Endothelial cell of umbilical vein (primary cell): ENCODE measurements around the gene SPDEF. TPM values are rescaled to one million over a fixed set of nuclear protein-coding genes. Genes with fewer than 3 reads are reported as not detected.

Experiments used
- BruUV-seq: library from RNA; stranded (reverse); fragments of 400-500 nt; replicated peaks from 2 replicates; lab custom pipeline; 2021; lab: Mats Ljungman, UMichigan
- CTCF ChIA-PET: fragments of 300-600, 350-600 bp; sonication (Branson Sonifier 250); formaldehyde crosslinking; loops from one replicate; lab custom pipeline; 2021; ENCODE audit warnings: antibody characterized with exemption, inconsistent platforms; lab: Charles Lee
- POLR2A ChIA-PET: fragments of 300-600, 350-600 bp; sonication (Branson Sonifier 250); formaldehyde crosslinking; loops from one replicate; lab custom pipeline; 2021; ENCODE audit warnings: antibody characterized with exemption, inconsistent platforms; lab: Charles Lee
- DNase-seq: peaks from one replicate; pipeline ENCODE4 v3.0.0-alpha.2; 2011; ENCODE audit warnings: low read depth, low spot score
- FAIRE-seq: peaks from 2 replicates; lab custom pipeline; 2011; peaks lifted over from hg19 to GRCh38; lab: Jason Lieb, UNC
- H2AFZ ChIP-seq: 2 replicates; pipeline ENCODE4 v1.6.0; 2012; ENCODE audit warnings: low read depth, low read length, control low read depth, inconsistent platforms
- H3K27ac ChIP-seq: 2 replicates; pipeline ENCODE4 v1.5.1; 2011; ENCODE audit warnings: low read depth, mild to moderate bottlenecking, control low read depth, low read length, moderate library complexity; ENCODE audit not compliant: insufficient read depth
- H3K27me3 ChIP-seq, 2 experiments: 2 replicates each; pipeline versions ENCODE4 v1.6.0 to v1.6.1; 2011; ENCODE audit warnings: low read length in 2 of 2, mixed read lengths in 1 of 2; ENCODE audit not compliant: control insufficient read depth in 2 of 2, insufficient read depth in 2 of 2
- H3K36me3 ChIP-seq, 2 experiments: 2 replicates in 1 of 2; 3 replicates in 1 of 2; pipeline ENCODE4 v1.5.1; 2011; ENCODE audit warnings: low read length in 2 of 2, mild to moderate bottlenecking in 1 of 2, moderate library complexity in 1 of 2; ENCODE audit not compliant: control insufficient read depth in 2 of 2, insufficient read depth in 2 of 2; ENCODE audit errors: extremely low read depth in 1 of 2
- H3K4me1 ChIP-seq: 3 replicates; pipeline ENCODE4 v1.5.1; 2011; ENCODE audit warnings: mild to moderate bottlenecking, low read length; ENCODE audit not compliant: control insufficient read depth, insufficient read depth; ENCODE audit errors: extremely low read depth
- H3K4me2 ChIP-seq: 2 replicates; pipeline ENCODE4 v1.6.1; 2011; ENCODE audit warnings: low read length, control low read depth, mixed read lengths; ENCODE audit not compliant: insufficient read depth
- H3K4me3 ChIP-seq, 3 experiments: fragments of 200-600 bp in 1 of 3; sonication (generic), shearing (Covaris generic) in 1 of 3; replicated peaks in 1 of 3; 2 replicates each; pipeline ENCODE4 v1.5.1; 2011 to 2016; ENCODE audit warnings: control low read depth in 3 of 3, low read length in 3 of 3, mild to moderate bottlenecking in 2 of 3, inconsistent platforms in 1 of 3, low read depth in 1 of 3, moderate library complexity in 1 of 3; ENCODE audit not compliant: insufficient read depth in 1 of 3
- H3K79me2 ChIP-seq: 2 replicates; pipeline ENCODE4 v1.6.0; 2012; ENCODE audit warnings: low read length, inconsistent platforms; ENCODE audit not compliant: control insufficient read depth, insufficient read depth
- H3K9ac ChIP-seq: replicated peaks from 2 replicates; pipeline ENCODE3; 2011; ENCODE audit warnings: low read length, control low read depth; ENCODE audit not compliant: insufficient read depth; ENCODE audit errors: extremely low read depth
- H3K9me1 ChIP-seq: replicated peaks from 3 replicates; pipeline ENCODE4 v1.6.0; 2011; ENCODE audit warnings: mild to moderate bottlenecking, low read length; ENCODE audit not compliant: control insufficient read depth, insufficient read depth; ENCODE audit errors: extremely low read depth
- H3K9me3 ChIP-seq: replicated peaks from 2 replicates; pipeline ENCODE4 v1.5.1; 2012; ENCODE audit warnings: low read length, inconsistent platforms; ENCODE audit not compliant: control insufficient read depth, insufficient read depth
- H4K20me1 ChIP-seq: replicated peaks from 2 replicates; pipeline ENCODE3; 2011; ENCODE audit warnings: mild to moderate bottlenecking, low read length; ENCODE audit not compliant: control insufficient read depth, insufficient read depth; ENCODE audit errors: extremely low read depth
- EZH2 ChIP-seq: IDR thresholded peaks from 2 replicates; pipeline ENCODE4 v1.6.1; 2012; ENCODE audit warnings: borderline replicate concordance, low read depth, mild to moderate bottlenecking, moderate library complexity, low read length, inconsistent platforms; ENCODE audit not compliant: severe bottlenecking
- FOS ChIP-seq: IDR thresholded peaks from 2 replicates; pipeline ENCODE4 v1.6.1; 2011; ENCODE audit warnings: mild to moderate bottlenecking, low read length, moderate library complexity, borderline replicate concordance; ENCODE audit not compliant: insufficient read depth
- GATA2 ChIP-seq: IDR thresholded peaks from 2 replicates; pipeline ENCODE4 v1.7.0; 2011; ENCODE audit warnings: low read depth, mild to moderate bottlenecking, moderate library complexity, mixed read lengths, low read length; ENCODE audit not compliant: insufficient read length, insufficient read depth
- JUN ChIP-seq: IDR thresholded peaks from 2 replicates; pipeline ENCODE4 v1.6.1; 2011; ENCODE audit warnings: borderline replicate concordance, low read depth; ENCODE audit not compliant: insufficient read length, insufficient read depth
- MYC ChIP-seq: IDR thresholded peaks from one replicate; pipeline ENCODE4 v1.6.1; 2011; ENCODE audit warnings: mild to moderate bottlenecking, low read depth, low read length
- POLR2A ChIP-seq: IDR thresholded peaks from 2 replicates; pipeline ENCODE4 v1.6.1; 2012; ENCODE audit warnings: low read depth, mild to moderate bottlenecking, control low read depth, low read length
- POLR2AphosphoS5 ChIP-seq: IDR thresholded peaks from 2 replicates; pipeline ENCODE4 v1.6.1; 2012; ENCODE audit warnings: low read depth, mild to moderate bottlenecking, control low read depth, low read length, moderate library complexity; ENCODE audit not compliant: insufficient read depth
- dilution Hi-C: fragments of 300-500 bp; cut with MboI; formaldehyde crosslinking; loops from one replicate; pipeline ENCODE4 v1.15.0; 2019; ENCODE audit warnings: low sequenced_read_pairs; ENCODE audit not compliant: extremely low pct_ligation_motif_present
- intact Hi-C: fragments of 100-400 bp; cut with micrococcal nuclease; formaldehyde crosslinking; loops from one replicate; pipeline ENCODE4 v1.10.0; 2022
- polyA plus RNA-seq, 4 experiments: library from polyadenylated mRNA; depleted of rRNA in 3 of 4; stranded (reverse) in 3 of 4; unstranded in 1 of 4; fragments of >200 nt; gene quantifications; 2 replicates each; pipeline versions ENCODE4 v1.2.1 to v1.2.3, GENCODE V29; 2011 to 2012; ENCODE audit warnings: missing spikeins in 1 of 4
- total RNA-seq: library from RNA; stranded (reverse); gene quantifications from 2 replicates; pipeline ENCODE4 v1.2.3, GENCODE V29; 2021
- TF ChIP-seq, protein P1 (sequence below): IDR thresholded peaks from 2 replicates; pipeline ENCODE4 v1.6.1; 2011; ENCODE audit not compliant: insufficient read depth, insufficient read length
- TF ChIP-seq, protein P2 (sequence below), 2 donors: IDR thresholded peaks; 1 replicate in 1 of 2; 2 replicates in 1 of 2; pipeline ENCODE4 v1.5.1; 2011; ENCODE audit warnings: low read length in 2 of 2, mild to moderate bottlenecking in 2 of 2, moderate library complexity in 2 of 2, control low read depth in 1 of 2, inconsistent platforms in 1 of 2, low read depth in 1 of 2; ENCODE audit not compliant: insufficient read depth in 1 of 2; ENCODE audit errors: extremely low read depth in 1 of 2

SPDEF gene
- total and polyA plus RNA-seq, 2 donors (not counting 3 experiments of a cell fraction or from before 2014, with no cell fraction given) = not detected

DNA sequence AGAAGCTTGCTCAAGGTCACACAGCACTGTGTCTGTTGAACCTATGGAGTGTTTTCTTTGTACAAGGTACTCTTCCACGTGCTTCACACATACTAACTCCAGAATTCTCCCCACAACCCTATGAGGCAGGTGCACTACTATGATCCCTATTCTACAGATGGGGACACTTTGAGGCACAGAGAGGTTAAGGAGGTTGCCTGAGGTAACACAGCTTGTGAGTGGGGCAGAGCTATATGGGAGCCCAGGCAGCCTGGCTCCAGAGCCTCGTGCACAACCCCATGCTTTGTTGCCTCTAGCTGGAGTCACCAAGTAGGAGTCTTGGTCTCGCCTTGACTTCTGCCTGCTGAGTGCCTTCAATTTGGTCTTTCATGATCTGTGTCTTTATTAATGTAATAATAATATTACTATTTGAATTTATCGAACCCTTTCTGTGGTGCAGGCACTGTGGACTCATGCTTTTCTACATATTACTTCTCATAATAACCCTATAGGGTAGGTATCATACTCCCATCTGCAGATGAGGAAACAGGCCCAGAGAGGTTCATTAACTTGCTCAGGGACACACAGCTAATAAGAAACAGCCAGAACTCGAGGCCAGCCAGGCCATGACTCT is 13.3 kb upstream of the SPDEF start:
- H4K20me1 ChIP-seq = no peaks in the 10 kb centered on the region
- intact Hi-C loops = no loop called here
- dilution Hi-C loops = no loop called here
- no TSS peak for BruUV-seq
- FAIRE-seq = no peak
- DNase-seq = no peak
- H3K9me3 ChIP-seq = no peaks in the 10 kb centered on the region
- H3K36me3 ChIP-seq = no peaks in the 10 kb centered on the region
- no peaks in the 10 kb centered on the region for H3K27me3 ChIP-seq
- no peaks in the 10 kb centered on the region for H3K4me1 ChIP-seq
- no peak overlapping the region for H3K4me3 ChIP-seq
- no peak overlapping the region for H3K9ac ChIP-seq
- H3K27ac ChIP-seq = no peak overlapping the region
- no peaks in the 10 kb centered on the region for H3K9me1 ChIP-seq
- no peak overlapping the region for H2AFZ ChIP-seq
- CTCF ChIA-PET = interaction anchor here (1.1 to 1.4 kb wide), 3 partner anchors 9 to 109 kb away, joined by 3 to 5 read pairs (median 4); no protein-coding TSS in a partner anchor
- TF ChIP-seq GATA2 = no peak
- TF ChIP-seq POLR2AphosphoS5 = no peak
- POLR2A ChIA-PET = no interaction called here
- H3K4me2 ChIP-seq = no peak overlapping the region
- H3K79me2 ChIP-seq = no peaks in the 10 kb centered on the region

DNA sequence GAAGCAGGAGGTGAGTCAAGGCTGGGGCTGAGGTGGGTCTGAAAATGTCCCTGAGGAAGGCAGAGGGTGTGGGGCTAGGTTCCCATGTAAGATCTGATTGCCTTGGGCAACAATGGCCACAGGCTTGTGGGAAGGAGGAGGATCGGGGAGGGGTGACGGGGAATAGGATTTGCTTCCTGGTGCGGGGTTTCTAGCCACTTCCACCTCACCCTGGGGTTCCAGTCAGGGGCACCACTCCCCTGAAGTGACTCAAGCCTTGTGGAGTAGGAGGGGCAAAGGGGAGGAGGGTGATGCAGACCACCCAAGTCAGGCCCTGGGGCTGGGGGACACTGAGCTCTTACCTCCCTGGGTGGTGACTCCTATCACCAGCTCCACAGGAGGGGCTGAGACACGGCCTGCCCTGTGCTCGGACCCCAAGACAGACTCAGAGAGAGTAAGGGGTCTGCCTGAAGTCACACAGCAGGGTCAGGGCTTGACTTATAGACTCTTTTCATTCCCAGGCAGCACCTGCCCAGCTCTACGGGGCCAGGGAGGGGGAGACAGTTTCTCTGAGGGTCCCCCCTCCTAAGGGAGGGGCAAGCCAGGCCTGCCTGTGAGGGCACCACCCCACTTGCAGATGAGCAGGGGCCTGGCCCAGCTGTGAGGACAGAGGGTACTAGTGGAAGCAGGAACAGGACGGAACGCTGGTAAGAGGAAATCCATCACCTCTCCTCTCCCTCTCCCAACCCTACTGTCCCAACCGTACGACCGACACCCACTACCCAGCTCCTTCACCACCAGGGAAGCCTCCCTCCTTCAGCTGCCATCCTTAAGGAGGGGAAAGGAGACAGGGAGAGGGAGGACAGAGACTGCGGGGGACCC is 12.4 kb upstream of the SPDEF start:
- Histone ChIP-seq H3K36me3 (no peaks in the 10 kb centered on the region), H4K20me1 (no peaks in the 10 kb centered on the region), H3K4me2 (no peak overlapping the region), H3K27me3 (no peaks in the 10 kb centered on the region), H3K79me2 (no peaks in the 10 kb centered on the region), H3K4me3 (no peak overlapping the region), H3K9me3 (no peaks in the 10 kb centered on the region), H3K9ac (no peak overlapping the region), H2AFZ (no peak overlapping the region), H3K27ac (no peak overlapping the region), H3K4me1 (no peaks in the 10 kb centered on the region), H3K9me1 (no peaks in the 10 kb centered on the region)
- no peak for FAIRE-seq
- dilution Hi-C loops = no loop called here
- ChIA-PET CTCF (interaction anchor here (1.4 kb wide), 1 partner anchor 16 kb away, joined by 3 read pairs; no protein-coding TSS in a partner anchor), POLR2A (no interaction called here)
- no peak for TF ChIP-seq FOS
- no peak for TF ChIP-seq JUN
- TF ChIP-seq, protein P1, sequence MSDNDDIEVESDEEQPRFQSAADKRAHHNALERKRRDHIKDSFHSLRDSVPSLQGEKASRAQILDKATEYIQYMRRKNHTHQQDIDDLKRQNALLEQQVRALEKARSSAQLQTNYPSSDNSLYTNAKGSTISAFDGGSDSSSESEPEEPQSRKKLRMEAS = no peak
- TF ChIP-seq GATA2 = no peak
- TF ChIP-seq MYC = no peak
- TF ChIP-seq EZH2 = no peak
- TF ChIP-seq POLR2A = no peak
- no peak for TF ChIP-seq POLR2AphosphoS5
- TF ChIP-seq, protein P2, sequence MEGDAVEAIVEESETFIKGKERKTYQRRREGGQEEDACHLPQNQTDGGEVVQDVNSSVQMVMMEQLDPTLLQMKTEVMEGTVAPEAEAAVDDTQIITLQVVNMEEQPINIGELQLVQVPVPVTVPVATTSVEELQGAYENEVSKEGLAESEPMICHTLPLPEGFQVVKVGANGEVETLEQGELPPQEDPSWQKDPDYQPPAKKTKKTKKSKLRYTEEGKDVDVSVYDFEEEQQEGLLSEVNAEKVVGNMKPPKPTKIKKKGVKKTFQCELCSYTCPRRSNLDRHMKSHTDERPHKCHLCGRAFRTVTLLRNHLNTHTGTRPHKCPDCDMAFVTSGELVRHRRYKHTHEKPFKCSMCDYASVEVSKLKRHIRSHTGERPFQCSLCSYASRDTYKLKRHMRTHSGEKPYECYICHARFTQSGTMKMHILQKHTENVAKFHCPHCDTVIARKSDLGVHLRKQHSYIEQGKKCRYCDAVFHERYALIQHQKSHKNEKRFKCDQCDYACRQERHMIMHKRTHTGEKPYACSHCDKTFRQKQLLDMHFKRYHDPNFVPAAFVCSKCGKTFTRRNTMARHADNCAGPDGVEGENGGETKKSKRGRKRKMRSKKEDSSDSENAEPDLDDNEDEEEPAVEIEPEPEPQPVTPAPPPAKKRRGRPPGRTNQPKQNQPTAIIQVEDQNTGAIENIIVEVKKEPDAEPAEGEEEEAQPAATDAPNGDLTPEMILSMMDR (IDR thresholded peaks at IDR 0.05; ENCODE audit: extremely low read depth in 1 of 2, insufficient read depth in 1 of 2, low read depth in 1 of 2, low read length in 2 of 2) = no peak
- no peak for DNase-seq
- intact Hi-C loops = no loop called here
- no TSS peak for BruUV-seq
